D721Med (cell line): ENCODE data around the gene CCDC192.

Experiments
- DNase-seq: peaks from one replicate; pipeline ENCODE4 v3.0.0; 2011; ENCODE audit warnings: low spot score; ENCODE audit not compliant: insufficient read length
- FAIRE-seq: peaks from 2 replicates; lab custom pipeline; 2011; peaks lifted over from hg19 to GRCh38; lab: Jason Lieb, UNC
- TF ChIP-seq, protein P1 (sequence below): IDR thresholded peaks from 2 replicates; pipeline ENCODE4 v1.5.1; 2012; ENCODE audit warnings: mild to moderate bottlenecking, control low read depth; ENCODE audit not compliant: insufficient read depth; ENCODE audit errors: missing control alignments

CCDC192 gene

DNA sequence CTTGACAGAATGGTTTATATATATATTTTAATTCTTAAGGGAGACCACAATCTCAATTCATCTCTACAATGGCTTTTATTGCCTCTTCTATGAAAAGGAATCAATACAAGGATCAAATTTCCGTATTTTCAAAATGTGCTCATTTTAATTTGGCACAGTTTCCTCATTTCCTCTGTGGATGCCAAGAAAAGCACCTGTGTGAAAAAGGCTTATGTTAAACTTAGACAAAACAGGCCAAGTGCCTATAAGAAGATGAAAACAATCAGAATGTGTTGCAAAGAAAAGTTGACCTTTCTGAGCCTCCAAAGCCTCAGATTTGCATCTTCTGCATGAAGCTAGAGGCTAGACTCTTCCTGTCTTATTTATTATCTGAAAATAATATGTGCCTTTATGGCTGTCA lies 206.6 kb downstream of the CCDC192 start:
- FAIRE-seq (no peak), DNase-seq (no peak)
- TF ChIP-seq, protein P1, sequence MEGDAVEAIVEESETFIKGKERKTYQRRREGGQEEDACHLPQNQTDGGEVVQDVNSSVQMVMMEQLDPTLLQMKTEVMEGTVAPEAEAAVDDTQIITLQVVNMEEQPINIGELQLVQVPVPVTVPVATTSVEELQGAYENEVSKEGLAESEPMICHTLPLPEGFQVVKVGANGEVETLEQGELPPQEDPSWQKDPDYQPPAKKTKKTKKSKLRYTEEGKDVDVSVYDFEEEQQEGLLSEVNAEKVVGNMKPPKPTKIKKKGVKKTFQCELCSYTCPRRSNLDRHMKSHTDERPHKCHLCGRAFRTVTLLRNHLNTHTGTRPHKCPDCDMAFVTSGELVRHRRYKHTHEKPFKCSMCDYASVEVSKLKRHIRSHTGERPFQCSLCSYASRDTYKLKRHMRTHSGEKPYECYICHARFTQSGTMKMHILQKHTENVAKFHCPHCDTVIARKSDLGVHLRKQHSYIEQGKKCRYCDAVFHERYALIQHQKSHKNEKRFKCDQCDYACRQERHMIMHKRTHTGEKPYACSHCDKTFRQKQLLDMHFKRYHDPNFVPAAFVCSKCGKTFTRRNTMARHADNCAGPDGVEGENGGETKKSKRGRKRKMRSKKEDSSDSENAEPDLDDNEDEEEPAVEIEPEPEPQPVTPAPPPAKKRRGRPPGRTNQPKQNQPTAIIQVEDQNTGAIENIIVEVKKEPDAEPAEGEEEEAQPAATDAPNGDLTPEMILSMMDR = no peak

DNA sequence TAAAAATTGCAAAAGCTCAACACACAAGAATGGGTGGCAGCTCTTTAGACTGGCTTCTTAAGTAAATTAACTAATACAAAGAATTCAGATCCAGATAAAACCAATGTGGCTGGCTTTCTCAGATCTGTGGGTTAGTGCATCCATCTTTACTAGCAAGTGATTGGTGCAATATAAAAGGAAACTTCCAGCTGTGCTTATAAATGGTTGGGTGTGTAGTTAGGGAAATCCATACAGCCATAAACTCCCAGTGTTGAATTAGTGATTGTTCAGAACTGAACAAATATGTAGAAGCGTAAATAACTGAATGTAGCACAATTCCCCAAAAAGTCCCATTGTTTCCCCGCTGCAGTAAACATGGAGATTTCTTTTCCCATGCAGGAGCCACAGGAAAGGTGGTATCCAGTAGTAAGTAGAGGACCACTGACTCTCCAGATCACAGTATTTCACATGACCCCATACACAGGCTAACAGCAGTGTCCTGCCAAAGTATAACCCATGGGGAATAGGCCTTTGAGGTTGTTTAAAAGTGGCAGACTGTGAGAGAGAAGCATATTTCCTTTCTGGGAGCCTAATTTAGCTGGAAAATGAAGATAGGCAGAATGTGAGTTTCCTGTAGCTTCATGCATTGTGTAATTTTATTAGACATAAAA lies 207.2 kb downstream of the CCDC192 start:
- TF ChIP-seq, protein P1 = no peak
- no peak for FAIRE-seq
- no peak for DNase-seq

DNA sequence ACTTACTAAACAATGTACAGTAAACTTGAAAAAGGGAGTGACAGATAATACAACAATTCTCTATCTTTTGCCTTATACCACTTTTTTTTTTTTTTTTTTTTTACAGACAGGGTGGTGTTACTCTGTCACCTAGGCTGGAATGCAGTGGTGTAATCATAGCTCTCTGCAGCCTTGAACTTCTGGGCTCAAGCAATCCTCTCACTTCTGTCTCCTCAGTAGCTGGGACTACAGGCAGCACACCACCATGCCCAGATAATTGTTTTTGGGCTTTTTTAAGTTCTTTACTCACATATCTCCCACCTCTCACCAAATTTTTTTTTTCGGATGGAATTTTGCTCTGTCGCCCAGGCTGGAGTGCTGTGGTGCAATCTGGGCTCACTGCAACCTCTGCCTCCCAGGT lies 208.4 kb downstream of the CCDC192 start:
- TF ChIP-seq, protein P1 = no peak
- FAIRE-seq (no peak), DNase-seq (no peak)

DNA sequence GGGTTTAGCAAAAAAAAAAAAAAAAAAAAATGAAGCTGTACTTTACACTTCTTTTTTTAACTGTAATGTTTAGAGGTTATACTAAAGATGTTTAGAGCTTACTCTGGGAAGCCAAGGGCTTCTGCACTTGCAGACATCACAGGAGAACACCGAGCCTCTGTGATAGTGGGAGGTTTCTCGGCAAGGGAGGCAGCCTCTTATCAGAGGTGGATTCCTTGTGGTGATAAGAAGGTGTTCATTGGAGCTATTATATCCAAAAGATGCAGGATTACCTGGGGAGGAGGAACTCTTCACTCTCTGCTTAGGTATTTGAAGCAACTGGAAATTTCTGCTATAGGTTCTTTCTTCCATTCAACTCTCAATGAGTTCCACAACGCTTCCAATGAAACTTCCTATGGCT lies 209.2 kb downstream of the CCDC192 start:
- no peak for DNase-seq
- peak; percentile 79 for FAIRE-seq
- TF ChIP-seq, protein P1 = no peak

DNA sequence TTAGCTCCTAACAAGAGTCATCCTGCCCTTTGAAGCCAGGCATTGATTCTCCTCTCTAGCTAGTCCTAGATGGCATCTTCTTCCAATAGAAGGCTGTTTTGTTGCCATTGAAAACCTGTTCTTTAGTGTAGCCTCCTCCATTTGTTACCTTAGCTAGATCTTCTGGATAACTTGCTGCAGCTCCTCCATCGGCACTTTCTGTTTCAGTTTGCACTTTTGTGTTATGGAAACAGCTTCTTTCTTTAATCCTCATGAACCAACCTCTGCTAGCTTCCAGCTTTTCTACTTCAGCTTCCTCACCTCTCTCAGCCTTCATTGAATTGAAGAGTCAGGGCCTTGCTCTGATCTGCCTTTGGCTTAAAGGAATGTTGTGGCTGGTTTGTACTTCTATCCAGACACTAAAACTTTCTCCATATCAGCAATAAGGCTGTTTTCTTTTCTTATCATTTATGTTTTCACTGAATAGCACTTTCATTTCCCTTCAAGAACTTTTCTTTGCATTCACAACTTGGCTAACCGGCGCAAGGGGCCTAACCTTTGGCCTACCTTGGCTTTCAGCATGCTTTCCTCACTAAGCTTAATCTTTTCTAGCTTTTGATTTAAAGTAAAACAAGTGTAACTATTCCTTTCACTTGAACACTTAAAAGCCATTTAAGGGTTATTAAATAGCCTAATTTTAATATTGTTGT lies 213.8 kb downstream of the CCDC192 start:
- FAIRE-seq (peak; percentile 6), DNase-seq (no peak)
- TF ChIP-seq, protein P1 = no peak

DNA sequence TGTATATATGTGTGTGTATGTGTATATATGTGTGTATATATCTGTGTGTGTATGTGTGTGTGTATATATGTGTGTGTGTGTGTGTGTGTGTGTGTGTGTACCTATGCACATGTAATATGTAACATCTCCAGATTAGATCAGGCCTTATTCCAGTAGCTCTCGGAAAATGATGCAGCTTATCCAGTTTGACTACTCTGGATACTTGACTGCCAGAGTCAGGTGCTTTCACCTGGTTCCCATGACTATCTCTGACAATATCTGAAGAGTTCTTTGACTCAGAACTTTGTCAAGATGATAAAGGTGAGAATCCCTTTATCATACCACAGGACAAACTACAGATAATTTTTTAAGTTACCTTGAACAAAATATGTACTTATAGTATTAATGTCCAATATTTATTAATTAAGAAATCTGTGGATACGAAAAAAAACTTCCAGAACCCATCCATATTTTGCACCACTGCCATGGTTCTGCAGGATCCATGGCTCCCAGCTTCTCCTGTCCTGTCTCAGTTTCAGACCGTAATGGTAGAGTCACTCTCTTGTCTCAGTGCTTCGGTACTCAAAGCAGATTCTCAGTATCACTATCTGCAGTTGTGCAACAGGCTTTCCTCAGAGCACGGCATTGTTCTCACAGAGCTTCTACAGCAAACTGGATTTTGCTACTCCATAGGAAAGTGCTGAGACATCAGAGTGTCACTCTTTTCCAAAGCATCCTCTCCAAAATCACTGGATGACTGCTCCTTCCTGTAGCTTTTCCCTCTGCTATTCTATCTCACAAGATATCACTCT lies 216.0 kb downstream of the CCDC192 start:
- no peak for DNase-seq
- TF ChIP-seq, protein P1 = no peak
- no peak for FAIRE-seq
